Embryonic facial prominence (tissue), 1 donor: ENCODE results near the gene DNAJC8.

Experiments used
- DNase-seq: peaks from one replicate; pipeline ENCODE4 v3.0.0-alpha.2; 2016; ENCODE audit errors: extremely low spot score

Gene DNAJC8

GRCh38 chr1:28232558-28233263 lies at the start of gene DNAJC8:
Gene DNAJC8 (minus strand): TSS chr1:28233029. CDS start chr1:28232998, 31 bp downstream.
- peak; percentile 84 for DNase-seq

- no peak for DNase-seq
Measured at GRCh38 chr1:28281608-28282425, 49.0 kb upstream of the DNAJC8 start.

- DNase-seq = no peak
Measured at GRCh38 chr1:28280977-28281381, 48.1 kb upstream of the DNAJC8 start.

GRCh38 chr1:28280501-28280900 lies 47.7 kb upstream of the DNAJC8 start:
- DNase-seq = no peak

- no peak for DNase-seq
Measured at GRCh38 chr1:28279721-28280120, 46.9 kb upstream of the DNAJC8 start.

GRCh38 chr1:28278763-28279162 lies 45.9 kb upstream of the DNAJC8 start:
- no peak for DNase-seq

- DNase-seq = no peak
Measured at GRCh38 chr1:28273216-28273860, 40.5 kb upstream of the DNAJC8 start.

- no peak for DNase-seq
Measured at GRCh38 chr1:28272215-28272852, 39.5 kb upstream of the DNAJC8 start.

- DNase-seq = no peak
Measured at GRCh38 chr1:28269529-28269928, 36.7 kb upstream of the DNAJC8 start.

- no peak for DNase-seq
Measured at GRCh38 chr1:28267633-28268032, 34.8 kb upstream of the DNAJC8 start.

- DNase-seq = no peak
Measured at GRCh38 chr1:28266920-28267322, 34.1 kb upstream of the DNAJC8 start.

GRCh38 chr1:28265577-28265976 lies 32.7 kb upstream of the DNAJC8 start:
- no peak for DNase-seq

GRCh38 chr1:28264897-28265296 lies 32.1 kb upstream of the DNAJC8 start:
- no peak for DNase-seq

GRCh38 chr1:28260803-28261174 lies 28.0 kb upstream of the DNAJC8 start:
- no peak for DNase-seq

GRCh38 chr1:28259934-28260802 lies 27.3 kb upstream of the DNAJC8 start:
- DNase-seq = peak; percentile 30

- peak; percentile 93 for DNase-seq
Measured at GRCh38 chr1:28259252-28259933, 26.6 kb upstream of the DNAJC8 start, which contains the start of gene SESN2. Gene SESN2 (plus strand): TSS chr1:28259518. CDS start chr1:28259848, 330 bp downstream.

- DNase-seq = no peak
Measured at GRCh38 chr1:28258628-28259251, 25.9 kb upstream of the DNAJC8 start.

- no peak for DNase-seq
Measured at GRCh38 chr1:28257736-28258135, 24.9 kb upstream of the DNAJC8 start.

- DNase-seq = no peak
Measured at GRCh38 chr1:28256197-28256827, 23.5 kb upstream of the DNAJC8 start.
